HG02840 (cell line): ENCODE data around the gene ATP1A4.
"Not testable (repeated sequence)": the region's sequence is repeated elsewhere in the genome, so short reads cannot be mapped to it uniquely, and the experiment has no call there.

ENCODE experiments used
- ATAC-seq: cut with Tn5 transposase; IDR thresholded peaks from one replicate; pipeline ENCODE4 v1.9.1; 2021; ENCODE audit warnings: mild to moderate bottlenecking, moderate library complexity, moderate number of reproducible peaks; ENCODE audit not compliant: unreplicated experiment, low FRiP score

Gene ATP1A4

DNA sequence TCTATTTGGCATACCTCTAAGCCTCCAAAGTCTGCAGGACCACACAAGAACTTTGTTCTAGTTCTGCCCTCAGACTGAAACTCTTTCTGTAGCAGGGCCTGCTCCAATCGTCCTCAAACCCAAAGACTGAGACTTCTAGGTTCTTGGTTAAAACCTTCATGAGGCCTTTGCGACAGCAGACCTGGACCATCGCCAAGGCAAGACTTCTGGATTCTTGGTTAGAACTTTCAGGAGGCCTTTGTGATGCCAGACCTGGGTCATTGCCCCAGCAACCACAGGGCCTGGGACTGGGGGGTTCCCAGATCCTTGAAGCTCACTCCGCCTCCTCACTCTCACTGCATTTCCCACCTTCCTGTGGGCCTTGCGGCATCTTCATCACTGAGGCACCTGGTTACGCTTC, at the start of gene ATP1A4:
Gene ATP1A4 (plus strand): TSS at position 301 of the 400 bp plus-strand sequence. CDS start 438 bp downstream, outside the sequence.
- no peak for ATAC-seq

DNA sequence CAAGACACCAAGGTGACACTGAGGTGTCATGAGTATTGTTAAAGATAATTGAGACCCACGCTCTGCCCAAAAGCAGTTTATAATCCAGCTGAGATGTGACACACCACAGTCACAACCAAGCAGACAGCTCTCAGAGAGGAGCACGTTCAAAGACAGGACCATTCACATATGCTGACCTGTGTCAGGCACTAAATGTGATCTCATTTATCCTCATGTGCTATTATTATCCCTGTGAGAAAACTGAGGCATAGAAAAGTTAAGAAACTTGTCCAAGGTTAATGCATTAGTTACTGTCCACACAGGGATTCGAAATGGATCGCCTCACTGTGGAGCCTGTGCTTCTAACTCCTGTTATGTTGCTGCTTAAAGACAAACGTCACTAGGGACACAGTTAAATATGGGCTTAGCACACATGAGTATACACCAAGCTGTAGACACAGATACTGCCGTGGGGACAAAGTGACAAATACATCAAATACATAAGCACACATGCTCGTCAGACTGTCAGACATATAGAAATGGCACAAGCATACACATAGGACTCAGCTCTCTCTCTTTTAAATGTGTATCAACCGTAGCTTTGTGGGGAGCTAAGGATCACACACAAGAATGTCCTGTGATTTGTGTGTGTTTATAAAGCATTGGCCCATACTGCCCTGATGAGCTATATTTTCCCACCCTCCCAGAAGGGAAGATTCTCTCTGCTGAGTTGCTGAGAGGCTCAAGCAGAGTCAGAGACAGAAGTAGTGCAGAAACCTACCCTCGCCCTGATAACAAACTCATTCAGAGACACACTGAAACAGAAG, 49.5 kb upstream of the ATP1A4 start:
- no peak for ATAC-seq

DNA sequence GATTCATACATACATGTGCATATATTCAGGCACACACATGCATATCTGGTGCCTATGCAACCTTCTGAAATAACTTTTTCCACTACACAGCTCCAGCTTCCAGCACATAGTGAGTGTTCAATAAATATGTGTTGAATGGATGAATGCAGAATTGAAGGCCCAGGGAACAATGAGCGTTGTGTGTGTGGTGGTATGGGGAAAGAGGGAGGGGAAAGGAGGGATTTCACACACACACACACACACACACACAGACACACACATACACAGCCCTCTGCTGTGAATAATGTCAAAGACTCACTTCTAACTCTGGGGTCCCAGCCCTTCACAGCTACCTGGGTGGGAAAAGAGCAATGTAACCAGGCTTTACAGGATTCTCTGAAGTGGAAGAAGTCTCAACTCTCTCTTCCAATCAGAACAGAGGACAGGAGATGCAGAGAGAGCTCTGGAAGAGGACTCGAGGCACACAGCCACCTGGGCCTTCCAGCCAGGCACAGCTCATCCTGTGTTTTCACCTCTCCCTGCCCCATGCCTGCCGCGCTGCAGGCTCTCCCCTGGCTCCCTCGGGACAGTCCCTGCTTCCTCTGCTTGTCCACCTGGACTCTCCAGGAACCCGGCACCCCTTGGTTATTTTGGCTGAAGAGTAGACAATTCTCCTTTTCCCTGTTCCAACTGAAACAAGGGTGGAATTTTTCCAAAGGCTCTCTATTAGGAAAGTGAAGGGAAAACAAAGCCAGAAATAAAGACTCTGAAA, 47.6 kb upstream of the ATP1A4 start:
- ATAC-seq: no peak

DNA sequence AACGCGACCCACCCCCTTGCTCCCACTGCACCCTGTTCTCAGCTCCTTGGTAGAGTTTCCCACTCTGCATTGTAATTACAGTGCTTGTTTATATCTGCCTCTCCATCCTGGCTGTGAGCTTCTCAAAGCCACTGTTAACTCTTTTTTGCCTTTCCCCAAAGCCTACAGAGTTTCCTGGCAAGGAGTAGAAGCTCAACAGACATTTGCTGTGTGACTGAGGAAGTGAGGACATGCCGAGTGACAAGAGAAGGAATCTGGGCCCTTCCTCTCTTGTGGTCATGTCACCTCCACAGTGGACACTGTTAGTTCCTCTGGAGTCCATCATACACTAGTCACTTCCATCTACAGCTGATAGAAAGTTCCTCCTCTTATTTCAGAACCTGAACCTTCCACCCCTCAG, 46.9 kb upstream of the ATP1A4 start:
- ATAC-seq: no peak

DNA sequence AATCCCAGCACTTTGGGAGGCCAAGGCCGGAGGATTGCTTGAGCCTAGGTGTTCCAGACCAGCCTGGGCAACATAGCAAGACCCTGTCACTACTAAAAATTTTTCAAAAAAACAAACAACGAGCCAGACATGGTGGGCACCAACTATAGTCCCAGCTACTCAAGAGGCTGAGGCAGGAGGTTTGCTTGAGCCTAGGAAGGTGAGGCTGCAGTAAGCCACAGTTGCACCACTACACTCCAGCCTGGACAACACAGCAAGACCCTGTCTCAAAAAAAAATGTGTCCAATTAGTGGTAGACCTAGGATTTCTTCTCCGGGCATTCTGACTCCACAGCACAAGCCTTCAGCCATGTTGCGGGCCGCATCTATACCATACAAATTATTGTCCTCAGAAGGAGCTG, 46.2 kb upstream of the ATP1A4 start:
- no peak for ATAC-seq

DNA sequence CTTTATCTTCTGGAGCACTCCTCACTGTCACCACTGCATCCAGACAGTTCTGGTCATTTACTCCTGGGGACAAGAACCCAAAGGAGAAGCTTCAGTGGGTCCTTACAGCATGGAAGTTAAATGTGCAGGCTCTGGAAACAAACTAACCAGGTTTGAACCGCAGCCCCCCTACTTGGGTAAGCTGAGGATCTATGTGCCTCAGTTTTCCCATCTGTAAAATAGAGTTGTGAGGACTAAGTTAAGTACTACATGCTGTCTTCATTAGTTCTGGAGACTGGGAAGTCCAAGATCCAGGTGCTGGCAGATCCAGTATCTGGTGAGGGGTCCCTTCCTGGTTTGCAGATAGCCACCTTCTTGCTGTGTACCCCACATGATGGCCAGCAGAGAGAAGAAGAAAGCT, 43.9 kb upstream of the ATP1A4 start:
- no peak for ATAC-seq

DNA sequence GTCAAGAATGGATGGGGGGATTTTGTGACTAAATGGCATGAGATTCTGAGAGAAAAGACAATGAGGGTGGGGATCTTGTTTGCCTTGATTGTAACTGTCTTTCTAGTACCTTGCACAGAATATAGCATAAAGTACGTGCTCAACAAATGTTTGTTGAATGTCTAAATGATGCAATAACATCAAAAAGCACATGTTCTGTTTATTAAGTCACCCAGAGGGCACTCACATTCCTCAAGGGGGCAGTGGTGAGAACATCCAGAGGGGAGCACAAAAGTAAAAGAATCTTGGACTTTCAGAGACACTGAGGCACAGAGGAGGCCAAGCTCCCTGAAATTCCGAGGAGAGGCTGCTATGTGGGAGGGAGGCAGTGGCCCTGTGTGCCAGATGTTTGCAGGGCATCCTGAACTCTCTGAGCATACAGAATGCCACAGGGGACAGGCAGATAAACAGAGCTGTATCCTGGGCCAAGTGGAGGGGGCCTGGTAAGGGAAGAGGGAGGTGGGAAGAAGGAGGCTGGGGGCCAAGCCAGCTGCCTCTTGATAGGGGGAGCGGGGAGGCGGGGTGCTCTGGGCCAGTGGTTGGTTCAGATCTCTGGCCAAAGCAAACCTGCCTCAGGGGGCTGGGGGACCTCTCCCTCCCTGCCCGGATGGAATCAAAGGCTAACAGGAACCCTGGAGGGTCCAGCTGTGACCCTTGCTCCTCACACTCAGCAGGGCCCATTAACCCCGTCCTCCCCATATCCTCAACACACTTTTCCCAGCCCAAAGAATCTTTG, 42.3 kb upstream of the ATP1A4 start:
- ATAC-seq: no peak

DNA sequence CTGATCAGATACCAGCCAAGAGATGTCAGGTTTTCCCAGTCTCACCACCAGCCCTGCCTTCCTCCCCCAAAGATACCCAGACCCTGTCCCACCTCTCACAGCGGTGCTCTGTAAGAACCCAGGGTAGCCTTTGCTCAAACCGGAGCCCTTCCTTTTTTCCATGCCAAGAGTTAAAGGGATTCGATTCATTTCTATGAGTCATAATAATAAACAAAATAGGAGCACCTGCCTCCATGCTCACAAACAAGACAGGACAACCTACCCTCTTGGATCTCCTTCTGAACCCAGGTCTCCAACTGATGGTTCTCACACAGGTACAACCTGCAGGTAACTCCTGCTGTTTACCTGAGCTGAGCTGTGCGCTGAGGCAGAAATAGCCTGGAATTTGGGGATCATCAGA, 41.7 kb upstream of the ATP1A4 start:
- no peak for ATAC-seq

DNA sequence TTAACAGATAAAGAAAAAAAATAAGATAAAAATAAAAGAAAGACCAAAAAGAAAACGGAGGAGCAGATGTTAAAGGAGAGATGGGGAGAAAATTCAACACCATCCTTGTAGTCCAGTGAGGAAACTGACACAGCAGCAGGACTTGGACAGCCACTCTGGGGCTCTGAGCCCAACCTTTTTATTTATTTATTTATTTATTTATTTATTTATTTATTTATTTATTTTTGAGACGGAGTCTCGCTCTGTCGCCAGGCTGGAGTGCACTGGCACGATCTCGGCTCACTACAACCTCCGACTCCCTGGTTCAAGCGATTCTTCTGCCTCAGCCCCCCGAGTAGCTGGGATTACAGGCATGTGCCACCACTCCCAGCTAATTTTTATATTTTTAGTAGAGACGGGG, 39.9 kb upstream of the ATP1A4 start:
- not testable (repeated sequence) for ATAC-seq

DNA sequence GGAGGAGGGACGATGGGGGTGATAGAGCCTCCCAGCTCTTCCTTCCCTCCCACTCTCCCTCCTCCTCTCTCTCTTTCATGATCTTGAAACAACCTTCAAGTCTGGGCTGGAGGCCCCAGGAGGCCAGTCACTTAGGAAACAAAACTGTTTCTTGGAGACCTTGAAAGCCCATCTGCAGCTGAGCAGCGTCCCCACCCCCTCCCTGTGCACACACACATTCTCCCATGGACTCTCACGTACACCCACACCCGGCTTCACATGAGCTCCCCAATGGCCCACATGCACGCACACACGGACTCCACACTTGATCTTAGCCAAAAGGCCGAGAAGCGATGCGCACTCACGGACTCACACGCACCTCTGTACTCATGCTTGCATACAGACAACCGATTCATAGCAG, 39.0 kb upstream of the ATP1A4 start:
- no peak for ATAC-seq

DNA sequence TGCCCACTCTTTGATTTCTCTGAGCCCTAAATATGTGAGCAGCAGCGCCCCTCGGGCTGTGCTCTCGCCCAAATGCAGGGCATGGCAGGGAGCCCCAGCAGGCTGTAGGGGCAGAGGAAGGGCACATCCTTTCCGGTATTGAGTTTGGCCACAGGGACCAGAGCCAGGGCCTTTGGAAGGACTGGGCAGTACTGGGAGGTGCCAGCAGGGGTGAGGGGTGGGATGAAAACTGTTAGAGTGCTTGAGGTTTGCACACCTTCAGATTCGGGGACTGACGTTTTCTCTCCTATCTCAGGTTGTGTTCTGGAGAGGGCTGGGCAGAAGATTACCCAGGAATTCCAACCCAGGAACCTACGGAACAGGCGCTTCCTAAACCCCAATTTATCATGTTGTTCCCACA, 38.0 kb upstream of the ATP1A4 start:
- no peak for ATAC-seq

DNA sequence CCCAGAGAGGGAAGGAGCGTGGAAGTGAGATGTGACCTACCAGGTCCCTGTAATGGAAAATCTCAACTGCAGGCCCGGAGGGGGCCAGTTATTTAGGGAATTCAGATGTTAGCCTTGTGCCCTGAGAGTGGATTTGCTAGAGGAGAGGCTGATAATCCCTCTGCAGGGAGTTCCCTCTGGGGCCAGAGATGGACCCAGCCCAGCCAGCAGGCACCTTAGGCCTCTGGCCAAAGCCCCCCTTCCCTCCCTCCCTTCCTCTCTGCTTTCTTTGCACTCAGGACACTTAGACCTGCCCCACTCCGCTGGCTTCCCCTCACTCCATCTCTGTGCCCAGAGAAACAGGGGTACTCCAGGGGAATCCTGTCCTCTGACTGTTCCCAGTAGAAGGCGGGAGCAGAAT, 37.3 kb upstream of the ATP1A4 start:
- ATAC-seq: no peak

DNA sequence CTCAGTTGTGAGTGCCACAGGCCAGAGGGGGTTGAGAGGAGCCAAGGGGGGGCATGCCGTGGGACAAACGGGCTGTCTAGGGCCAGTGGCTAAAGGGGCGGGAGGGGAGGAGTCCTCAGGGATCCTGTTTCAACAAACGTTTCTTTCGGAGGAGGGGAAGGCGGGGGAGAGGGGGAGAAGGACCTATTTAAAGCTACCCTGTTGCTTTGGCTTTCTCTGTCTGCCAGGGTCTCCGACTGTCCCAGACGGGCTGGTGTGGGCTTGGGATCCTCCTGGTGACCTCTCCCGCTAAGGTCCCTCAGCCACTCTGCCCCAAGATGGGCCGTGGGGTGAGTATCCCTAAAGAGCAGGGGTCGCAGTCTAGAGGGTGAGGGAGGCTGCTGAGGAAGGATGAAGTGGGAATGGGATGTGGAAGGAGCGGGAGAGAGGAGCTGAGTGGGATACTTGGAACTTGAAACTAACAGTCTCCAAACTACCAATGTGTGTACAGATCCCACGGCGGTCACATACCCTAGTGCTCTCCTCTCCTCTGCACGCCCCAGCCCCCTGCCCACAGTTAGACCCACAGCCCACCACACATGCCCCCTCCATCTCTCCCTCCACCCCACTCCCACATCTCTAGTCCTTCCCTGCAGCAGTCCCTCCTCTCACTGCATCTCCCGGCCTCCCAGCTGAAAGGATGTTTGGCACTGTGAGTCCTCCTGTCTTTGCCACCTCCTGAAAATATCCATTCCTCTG, 35.7 kb upstream of the ATP1A4 start, which contains the start of gene ATP1A2:
Gene ATP1A2 (plus strand): TSS at position 215 of the 738 bp plus-strand sequence. CDS start 103 bp downstream, at position 318.
- no peak for ATAC-seq

DNA sequence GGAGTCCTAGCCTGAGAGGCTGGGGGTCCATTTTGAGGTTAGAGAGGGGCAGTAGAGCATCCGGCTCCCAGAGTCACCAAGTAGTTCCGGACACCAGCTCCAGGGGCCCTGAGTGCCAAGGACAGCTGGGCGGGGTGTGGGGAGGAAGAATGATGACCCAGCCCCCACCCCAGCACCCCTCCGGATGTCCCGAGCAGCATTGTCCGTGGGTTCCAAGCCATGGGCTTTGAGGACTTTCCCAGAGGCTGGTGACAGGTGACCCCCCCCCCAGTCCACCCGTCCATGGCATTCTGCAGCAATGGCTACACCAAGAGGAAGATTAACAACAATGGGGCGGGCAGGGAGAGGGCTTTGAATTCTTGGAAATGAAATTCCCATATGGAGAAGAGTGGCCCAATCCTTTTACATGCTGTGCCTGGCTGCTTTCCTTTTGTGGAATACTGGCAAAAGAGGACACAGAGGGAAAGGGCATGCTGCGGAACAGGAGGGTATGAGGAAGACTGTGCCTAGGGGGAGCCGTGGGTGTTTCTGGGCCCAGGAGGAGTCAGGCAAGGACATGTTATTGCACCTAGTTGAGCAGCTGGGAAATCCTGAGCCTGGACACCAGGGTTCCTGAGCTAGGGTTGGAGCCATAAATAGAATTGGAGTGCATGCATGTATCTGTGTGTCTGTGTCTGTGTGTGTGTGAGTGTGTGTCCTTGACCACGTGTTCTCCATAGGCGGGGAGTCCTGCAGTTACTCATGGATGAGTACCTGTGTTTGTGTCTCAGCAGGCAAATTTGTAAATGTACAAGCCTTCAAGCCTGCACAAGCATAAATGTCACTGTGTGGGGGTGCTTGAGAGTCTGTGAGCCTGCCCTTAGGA, 34.9 kb upstream of the ATP1A4 start:
- no peak for ATAC-seq

DNA sequence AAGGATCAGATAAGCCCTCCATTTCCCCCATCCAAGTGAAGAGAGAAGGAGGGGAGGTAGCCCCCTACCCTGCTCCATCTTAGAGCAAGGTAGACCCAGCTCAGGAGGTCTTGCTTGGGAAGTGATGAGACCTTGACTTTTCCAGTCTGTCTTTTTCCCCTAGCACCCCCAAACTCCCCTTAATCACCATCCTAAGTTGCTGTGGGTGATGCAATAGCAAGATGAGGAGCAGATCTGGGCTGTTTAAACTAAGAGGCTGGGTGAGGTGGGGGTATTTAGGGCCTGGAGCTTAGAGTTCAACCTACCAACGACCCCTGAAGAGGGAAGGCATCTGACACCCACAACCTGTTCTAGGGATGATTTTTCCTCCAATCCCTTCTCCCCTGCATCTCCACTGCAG, 34.1 kb upstream of the ATP1A4 start:
- no peak for ATAC-seq

DNA sequence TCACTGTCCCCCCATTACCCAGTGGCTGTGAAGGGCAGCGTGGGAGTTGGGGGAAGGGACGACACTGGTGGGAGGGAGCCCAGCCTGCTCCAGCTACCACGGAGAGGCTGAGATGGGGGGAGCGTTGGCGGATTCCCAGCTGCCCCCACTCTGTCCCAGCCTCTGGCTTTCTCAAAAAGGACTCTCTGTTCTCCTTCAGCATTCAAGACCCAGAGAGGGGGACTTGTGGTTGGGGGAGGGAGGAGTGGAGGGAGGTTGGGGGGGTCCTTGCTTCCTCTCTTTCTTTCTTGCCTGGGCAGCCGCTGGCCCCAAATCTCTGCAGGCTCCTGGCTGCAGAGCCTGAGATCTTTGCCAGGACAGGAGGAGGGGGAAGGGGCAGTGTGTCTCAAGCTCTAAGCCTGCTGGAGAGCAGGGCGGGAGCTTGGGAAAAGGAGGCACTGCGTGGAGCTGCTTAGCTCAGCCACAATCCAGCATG, 33.7 kb upstream of the ATP1A4 start:
- no peak for ATAC-seq

DNA sequence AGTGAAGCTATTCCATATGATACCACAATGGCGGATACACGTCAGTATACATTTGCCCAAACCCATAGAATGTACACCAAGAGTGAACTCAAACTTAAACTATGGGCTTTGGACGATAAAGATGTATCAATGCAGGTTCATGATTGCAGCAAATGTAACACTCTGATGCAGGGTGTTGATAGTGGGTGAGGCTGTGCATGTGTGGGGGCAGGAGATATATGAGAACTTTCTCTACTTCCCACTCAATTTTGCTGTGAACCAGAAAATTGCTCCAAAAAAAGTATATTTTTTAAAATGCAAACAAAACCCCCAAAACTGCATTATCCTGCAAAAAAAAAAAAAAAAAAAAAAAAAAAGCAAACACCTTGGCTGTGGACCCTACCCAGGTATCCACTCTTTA, 32.5 kb upstream of the ATP1A4 start:
- no peak for ATAC-seq

DNA sequence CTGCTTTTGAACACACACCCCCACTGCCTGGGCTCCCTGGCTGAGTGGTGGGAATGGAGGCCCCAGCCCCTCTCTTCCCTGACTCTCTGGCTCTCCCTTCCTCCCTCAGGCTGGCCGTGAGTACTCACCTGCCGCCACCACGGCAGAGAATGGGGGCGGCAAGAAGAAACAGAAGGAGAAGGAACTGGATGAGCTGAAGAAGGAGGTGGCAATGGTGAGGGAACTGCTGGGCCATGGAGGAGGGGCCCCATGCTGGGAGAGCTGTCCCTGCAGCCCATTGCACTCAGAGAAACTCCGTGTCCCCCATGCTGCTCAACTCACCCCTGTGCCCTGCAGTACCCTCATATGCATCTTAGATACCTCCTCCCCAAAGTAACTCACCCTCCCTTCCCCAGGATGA, 30.6 kb upstream of the ATP1A4 start:
- ATAC-seq: no peak

DNA sequence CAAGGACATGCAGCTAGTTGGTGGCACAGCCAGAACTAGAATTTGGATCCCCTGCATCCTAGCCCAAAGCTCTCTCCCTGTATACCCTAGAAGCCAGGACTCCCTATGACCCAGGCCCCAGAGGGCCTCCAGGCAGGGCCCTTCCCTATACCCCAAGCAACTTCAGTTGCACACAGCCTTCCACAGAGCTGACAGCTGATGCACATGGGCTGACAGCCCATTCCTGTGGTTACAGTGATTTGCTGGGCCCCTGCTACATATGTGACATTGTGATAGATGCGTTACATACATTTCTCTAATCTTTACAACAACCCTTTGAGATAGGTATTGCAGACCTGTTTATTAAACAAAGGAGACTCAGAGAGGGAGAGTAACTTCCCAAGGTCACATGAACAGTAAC, 30.0 kb upstream of the ATP1A4 start:
- ATAC-seq: no peak
